Thymus (tissue), 11 donors: Measurements from ENCODE around the gene DLGAP3. TPM values are rescaled to one million over a fixed set of nuclear protein-coding genes. Genes with fewer than 3 reads are reported as not detected.

Experiments used
- DNase-seq, 9 donors: peaks; one replicate each; pipeline ENCODE4 v3.0.0-alpha.2; 2013; ENCODE audit warnings: low spot score in 9 of 9, low read depth in 6 of 9, missing footprints in 1 of 9
- H3K27ac ChIP-seq, 2 donors: one replicate each; pipeline ENCODE4 v1.5.1; 2013; ENCODE audit warnings: control low read depth in 1 of 2, low read depth in 1 of 2, low read length in 1 of 2, mild to moderate bottlenecking in 1 of 2, moderate library complexity in 1 of 2
- H3K27me3 ChIP-seq, 2 donors: one replicate each; pipeline ENCODE4 v1.5.1; 2013; ENCODE audit warnings: low read length in 1 of 2; ENCODE audit not compliant: control insufficient read depth in 2 of 2, insufficient read depth in 1 of 2
- H3K36me3 ChIP-seq, 2 donors: one replicate each; pipeline ENCODE4 v1.5.1; 2013; ENCODE audit warnings: low read length in 1 of 2, mild to moderate bottlenecking in 1 of 2, moderate library complexity in 1 of 2; ENCODE audit not compliant: control insufficient read depth in 2 of 2, insufficient read depth in 2 of 2
- H3K4me1 ChIP-seq, 2 donors: one replicate each; pipeline ENCODE4 v1.5.1; 2013; ENCODE audit warnings: low read length in 2 of 2; ENCODE audit not compliant: control insufficient read depth in 2 of 2, insufficient read depth in 2 of 2
- H3K4me3 ChIP-seq, 2 donors: one replicate each; pipeline ENCODE4 v1.5.1; 2013; ENCODE audit warnings: low read length in 2 of 2, control low read depth in 1 of 2, mild to moderate bottlenecking in 1 of 2
- H3K9me3 ChIP-seq, 2 donors: one replicate each; pipeline ENCODE4 v1.5.1; 2013; ENCODE audit warnings: low read length in 1 of 2, mild to moderate bottlenecking in 1 of 2; ENCODE audit not compliant: control insufficient read depth in 2 of 2, insufficient read depth in 1 of 2
- WGBS: extraction: QIAGEN DNeasy Blood & Tissue Kit; methylation state at CpG from one replicate; pipeline ENCODE4 v1.1.7; 2013; 5-methylcytosine and 5-hydroxymethylcytosine counted together
- polyA plus RNA-seq: library from polyadenylated mRNA; stranded (reverse); fragments of 200-250 nt; gene quantifications from one replicate; pipeline ENCODE4 v1.2.3, GENCODE V29; 2013
- total RNA-seq: library from RNA; stranded (reverse); fragments of 120-200 nt; gene quantifications from one replicate; pipeline ENCODE4 v1.2.4, GENCODE V29; 2013
- donor health status: healthy.

The DLGAP3 gene
- total and polyA plus RNA-seq, 2 donors, result 0.23 to 0.24 TPM

DNA sequence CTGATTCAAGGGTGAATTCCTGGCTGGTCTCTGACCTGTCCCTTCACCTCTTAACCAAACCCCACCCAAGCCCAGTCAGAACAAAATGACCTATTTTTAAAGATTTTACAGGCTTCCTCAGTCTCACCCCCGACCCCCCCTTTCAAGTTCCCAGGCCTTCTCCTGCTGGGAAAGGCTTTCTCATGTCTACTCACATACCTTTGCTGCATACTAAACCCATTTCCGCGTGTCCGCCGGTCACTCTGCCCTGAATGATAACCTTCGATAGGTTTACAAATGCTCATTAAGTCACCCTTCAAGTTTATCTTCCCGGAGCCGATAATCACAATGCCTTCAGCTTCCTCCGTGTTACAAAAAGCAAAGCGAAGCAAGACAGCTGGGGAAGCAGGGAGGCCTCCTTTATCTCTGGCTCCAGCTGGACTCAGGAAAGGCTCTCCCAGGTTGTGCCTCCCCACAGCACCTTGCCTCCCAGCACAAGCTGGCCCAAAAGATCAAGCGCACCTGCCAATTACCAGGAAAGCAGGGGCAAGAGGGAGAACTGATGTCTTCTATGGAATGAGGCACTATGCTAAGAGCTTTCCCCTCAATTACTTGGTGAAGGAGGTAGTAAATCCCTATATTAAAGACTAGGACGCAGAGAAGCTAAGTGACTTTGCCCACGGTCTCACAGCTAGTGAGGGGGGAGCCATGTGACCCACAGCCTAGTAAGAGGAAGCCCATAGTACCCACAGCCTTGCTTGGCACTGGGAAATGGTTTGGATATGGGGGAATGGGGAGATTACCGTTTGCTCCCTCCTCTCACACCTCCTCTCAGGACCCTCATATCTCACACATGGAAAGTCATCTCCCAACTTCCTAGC, 85.8 kb downstream of the DLGAP3 start:
- H3K36me3 ChIP-seq, result no peaks in the 10 kb centered on the region
- no peaks in the 10 kb centered on the region for H3K4me1 ChIP-seq
- H3K27ac ChIP-seq, result no peak overlapping the region
- 84% methylated on average over 14 of the region's 14 CpGs for WGBS
- H3K27me3 ChIP-seq, result no peaks in the 10 kb centered on the region
- no peaks in the 10 kb centered on the region for H3K9me3 ChIP-seq
- no peak overlapping the region for H3K4me3 ChIP-seq
- DNase-seq, result no peak

DNA sequence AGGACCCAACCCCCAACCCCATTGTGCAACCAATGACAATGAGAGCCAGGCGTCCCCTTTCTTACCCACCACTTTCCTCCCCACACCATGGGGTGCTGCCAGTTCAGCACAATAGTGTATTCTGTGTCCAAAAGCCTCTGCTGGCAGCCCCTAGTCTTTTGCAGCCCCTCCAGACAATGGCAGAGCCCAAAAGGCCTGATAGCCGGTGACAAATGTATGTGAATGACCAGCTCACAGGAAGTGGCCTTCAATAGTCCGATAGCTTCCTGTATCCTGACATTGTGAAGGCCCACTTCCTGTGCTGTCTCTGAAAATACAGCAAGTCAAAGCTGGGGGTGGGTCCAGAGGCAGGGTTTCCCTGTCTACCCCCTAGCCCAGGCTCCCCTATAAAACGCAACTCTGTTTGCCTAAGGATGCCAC, 86.5 kb downstream of the DLGAP3 start:
- Histone ChIP-seq H3K36me3 (no peaks in the 10 kb centered on the region), H3K4me1 (no peaks in the 10 kb centered on the region), H3K4me3 (no peak overlapping the region), H3K9me3 (no peaks in the 10 kb centered on the region), H3K27ac (no peak overlapping the region), H3K27me3 (no peaks in the 10 kb centered on the region)
- WGBS, result 96% methylated on average over 4 of the region's 4 CpGs
- no peak for DNase-seq

DNA sequence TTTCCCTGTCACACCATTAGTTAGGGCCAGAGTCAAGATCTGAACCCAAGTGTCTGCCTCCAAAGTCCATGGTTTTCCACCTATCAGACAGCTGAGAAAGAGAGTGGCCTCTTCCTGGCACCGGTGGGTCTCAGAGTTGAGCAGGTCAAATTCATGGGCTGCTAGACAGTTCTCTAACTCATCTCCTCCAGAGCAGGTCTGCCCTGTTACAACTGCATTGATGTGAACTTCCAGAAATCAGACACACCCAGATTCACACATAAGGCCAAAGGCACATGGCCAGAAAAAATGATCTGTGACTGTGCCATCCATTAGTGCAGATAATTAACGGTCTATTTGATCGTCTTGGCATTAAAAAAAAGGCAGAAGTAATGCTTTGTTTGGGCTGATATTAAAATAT, 87.4 kb downstream of the DLGAP3 start:
- no peak overlapping the region for H3K4me3 ChIP-seq
- no peaks in the 10 kb centered on the region for H3K9me3 ChIP-seq
- no peak overlapping the region for H3K27ac ChIP-seq
- no peaks in the 10 kb centered on the region for H3K36me3 ChIP-seq
- H3K4me1 ChIP-seq, result no peaks in the 10 kb centered on the region
- H3K27me3 ChIP-seq, result no peaks in the 10 kb centered on the region
- DNase-seq, result no peak
- 63% methylated on average over 3 of the region's 3 CpGs for WGBS

DNA sequence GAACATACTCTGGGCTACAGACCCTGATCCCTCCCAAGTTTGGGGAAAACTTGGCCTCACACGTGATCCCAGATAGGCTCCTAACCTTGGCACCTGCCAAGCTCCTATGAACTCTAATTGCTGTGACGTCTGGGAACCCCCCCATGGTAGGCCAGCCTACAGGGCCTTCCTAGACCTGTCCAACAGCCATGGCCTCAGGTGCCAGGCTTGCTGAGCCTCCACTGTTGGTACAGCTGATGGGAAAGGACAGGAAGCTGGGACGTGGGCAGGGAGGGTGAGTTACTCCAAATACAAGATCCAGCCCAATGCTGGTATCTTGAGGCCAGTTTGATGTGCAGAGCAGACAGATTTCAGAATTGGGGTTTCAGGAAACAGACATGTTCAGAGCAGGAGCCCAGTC, 89.0 kb downstream of the DLGAP3 start:
- Histone ChIP-seq H3K27me3 (no peaks in the 10 kb centered on the region), H3K36me3 (no peaks in the 10 kb centered on the region), H3K4me3 (no peak overlapping the region), H3K4me1 (no peaks in the 10 kb centered on the region), H3K9me3 (no peaks in the 10 kb centered on the region), H3K27ac (no peak overlapping the region)
- WGBS, result 95% methylated on average over 3 of the region's 3 CpGs
- DNase-seq, result no peak

DNA sequence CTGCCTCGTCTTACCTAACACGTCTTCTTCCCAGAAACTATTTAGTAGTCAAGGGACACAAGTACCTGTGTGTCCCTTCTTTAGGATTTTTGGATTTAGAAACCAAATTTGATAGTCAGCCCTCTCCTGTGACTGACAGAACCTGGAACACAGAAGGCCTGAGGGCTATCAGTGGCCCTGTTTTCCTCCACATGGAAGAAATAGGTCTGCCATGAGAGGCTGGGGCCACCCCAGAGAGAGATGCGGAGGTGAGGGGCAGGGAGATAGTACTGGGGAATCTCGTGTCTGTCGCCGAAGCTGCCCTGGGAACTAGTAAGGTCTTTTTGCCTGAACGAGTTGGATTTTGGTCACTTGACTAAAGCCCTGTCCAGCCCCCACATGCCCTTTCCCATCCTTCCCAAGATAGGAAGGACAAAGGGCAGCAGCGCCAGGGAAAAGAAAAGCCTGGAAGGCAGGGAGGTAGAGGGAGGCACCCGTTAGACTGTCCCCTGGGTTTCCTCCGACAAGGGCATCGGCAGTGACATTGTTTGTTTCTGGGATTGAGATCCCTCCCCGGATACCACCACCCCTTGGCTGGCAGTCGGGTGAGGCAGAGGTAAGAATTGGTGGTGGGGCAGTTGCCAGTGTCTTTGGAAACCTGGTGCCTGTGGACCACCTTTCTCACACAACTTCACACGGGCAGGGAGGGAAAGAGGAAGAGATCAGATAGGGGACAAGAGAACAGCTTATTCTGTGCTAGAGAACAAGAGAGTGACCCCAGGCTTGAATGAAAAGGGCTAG, 89.7 kb downstream of the DLGAP3 start:
- Histone ChIP-seq H3K36me3 (no peaks in the 10 kb centered on the region), H3K4me1 (no peaks in the 10 kb centered on the region), H3K27me3 (no peaks in the 10 kb centered on the region), H3K27ac (no peak overlapping the region), H3K4me3 (no peak overlapping the region), H3K9me3 (no peaks in the 10 kb centered on the region)
- WGBS, result 86% methylated on average over 14 of the region's 14 CpGs
- no peak for DNase-seq

DNA sequence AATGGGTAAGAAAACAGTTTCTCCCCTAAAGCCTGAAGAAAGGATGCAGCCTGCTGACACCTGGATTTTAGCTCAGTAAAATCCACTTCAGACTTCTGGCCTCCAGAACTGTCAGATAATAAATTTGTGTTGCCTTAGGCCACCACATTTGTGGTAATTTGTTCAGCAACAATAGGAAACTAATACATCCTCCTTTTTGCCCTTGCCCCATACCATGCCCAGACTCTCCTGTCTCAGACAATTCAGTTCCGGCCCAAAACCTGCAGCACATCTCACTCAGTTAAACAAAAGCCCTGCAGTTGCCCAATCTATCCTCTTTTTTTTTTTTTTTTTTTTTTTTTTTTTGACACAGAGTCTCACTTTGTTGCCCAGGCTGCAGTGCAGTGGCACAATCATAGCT, 95.7 kb downstream of the DLGAP3 start:
- WGBS, result 95% methylated on average over 1 of the region's 1 CpG
- no peaks in the 10 kb centered on the region for H3K27me3 ChIP-seq
- DNase-seq, result no peak
- H3K36me3 ChIP-seq, result no peaks in the 10 kb centered on the region
- H3K4me1 ChIP-seq, result no peaks in the 10 kb centered on the region
- no peak overlapping the region for H3K27ac ChIP-seq
- H3K4me3 ChIP-seq, result no peak overlapping the region
- no peaks in the 10 kb centered on the region for H3K9me3 ChIP-seq

DNA sequence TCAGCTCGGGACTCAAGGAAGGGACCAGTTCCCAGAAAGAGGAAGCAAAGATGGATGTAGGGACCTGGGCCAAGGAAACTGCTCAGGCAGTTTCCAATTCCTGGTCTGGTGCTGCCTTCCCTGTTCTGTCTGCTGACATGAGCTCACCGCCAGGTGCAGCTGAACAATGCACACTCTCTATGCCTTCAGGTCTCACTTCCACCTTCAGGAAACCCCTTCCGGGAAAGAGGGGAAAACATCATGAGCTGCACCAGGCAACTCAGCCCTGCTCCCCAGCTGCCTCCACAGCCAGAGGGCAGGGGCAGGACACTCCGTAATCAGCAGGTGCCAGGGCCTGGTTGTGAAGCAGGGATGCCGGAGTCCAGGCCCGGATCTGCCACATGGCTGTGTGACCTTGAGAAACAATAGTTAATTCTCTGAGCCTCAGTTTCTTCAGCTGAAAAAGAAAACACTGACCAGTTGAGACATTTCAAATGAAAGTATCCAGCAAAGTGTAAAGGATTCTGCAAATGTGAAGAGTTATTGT, 97.7 kb downstream of the DLGAP3 start:
- no peaks in the 10 kb centered on the region for H3K36me3 ChIP-seq
- DNase-seq, result no peak
- no peaks in the 10 kb centered on the region for H3K4me1 ChIP-seq
- 96% methylated on average over 6 of the region's 6 CpGs for WGBS
- no peaks in the 10 kb centered on the region for H3K9me3 ChIP-seq
- H3K27ac ChIP-seq, result no peak overlapping the region
- no peak overlapping the region for H3K4me3 ChIP-seq
- no peaks in the 10 kb centered on the region for H3K27me3 ChIP-seq

DNA sequence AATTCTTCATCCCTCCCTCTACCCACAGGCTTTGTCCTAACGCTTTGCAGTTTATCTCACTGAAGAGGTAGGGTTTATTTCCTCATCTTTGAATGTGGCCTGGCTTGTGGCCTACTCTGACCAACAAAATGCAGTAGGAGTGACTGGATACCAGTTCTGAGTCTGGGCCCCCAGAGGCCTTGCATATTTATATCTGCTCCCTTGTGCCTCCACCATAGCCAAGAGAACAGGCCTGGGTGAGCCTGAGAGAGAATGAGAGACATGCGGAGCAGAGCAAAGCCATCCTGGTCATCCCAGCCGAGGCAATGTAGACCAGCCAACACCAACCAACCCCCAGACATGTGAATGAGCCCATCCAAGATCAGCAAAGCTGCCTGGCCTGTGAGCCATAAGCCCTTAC, 100.2 kb downstream of the DLGAP3 start:
- WGBS, result 93% methylated on average over 3 of the region's 3 CpGs
- no peak for DNase-seq
- H3K9me3 ChIP-seq, result no peaks in the 10 kb centered on the region
- no peaks in the 10 kb centered on the region for H3K36me3 ChIP-seq
- no peak overlapping the region for H3K4me3 ChIP-seq
- no peaks in the 10 kb centered on the region for H3K4me1 ChIP-seq
- H3K27ac ChIP-seq, result no peak overlapping the region
- H3K27me3 ChIP-seq, result no peaks in the 10 kb centered on the region

DNA sequence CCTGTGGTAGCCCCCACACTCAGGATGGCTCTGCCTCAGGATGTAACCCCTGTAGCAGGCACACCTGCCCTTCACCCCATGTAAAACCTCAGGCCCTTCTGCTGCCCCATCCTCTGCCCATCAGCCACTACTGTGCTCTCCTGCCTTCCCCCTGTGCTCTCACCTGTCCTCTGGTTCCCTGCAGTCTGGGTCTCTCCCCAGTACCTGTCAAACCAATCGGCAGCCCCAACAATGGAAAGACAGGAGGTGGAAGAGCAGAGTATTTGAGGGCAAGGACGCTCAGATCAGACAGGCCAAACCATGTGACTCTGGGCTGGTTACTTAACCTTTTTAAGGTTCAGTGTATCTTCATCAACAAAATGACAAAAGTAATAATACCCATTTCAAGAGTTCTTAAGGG, 100.8 kb downstream of the DLGAP3 start:
- H3K9me3 ChIP-seq, result no peaks in the 10 kb centered on the region
- H3K4me3 ChIP-seq, result no peak overlapping the region
- no peak overlapping the region for H3K27ac ChIP-seq
- no peaks in the 10 kb centered on the region for H3K4me1 ChIP-seq
- no peaks in the 10 kb centered on the region for H3K27me3 ChIP-seq
- no peaks in the 10 kb centered on the region for H3K36me3 ChIP-seq
- WGBS, result 91% methylated on average over 2 of the region's 2 CpGs
- DNase-seq, result no peak
